IPS-15b (cell line): ENCODE data around the gene PTPRM.

ENCODE experiments used
- H3K27me3 ChIP-seq: one replicate; pipeline ENCODE4 v1.6.1; 2013; ENCODE audit warnings: low read length; ENCODE audit not compliant: control insufficient read depth, insufficient read depth
- H3K36me3 ChIP-seq: one replicate; pipeline ENCODE4 v1.6.1; 2013; ENCODE audit warnings: low read length; ENCODE audit not compliant: control insufficient read depth, insufficient read depth
- H3K4me1 ChIP-seq: one replicate; pipeline ENCODE4 v1.6.1; 2013; ENCODE audit warnings: mild to moderate bottlenecking, low read length; ENCODE audit not compliant: control insufficient read depth, insufficient read depth
- H3K4me3 ChIP-seq: one replicate; pipeline ENCODE4 v1.5.1; 2013; ENCODE audit warnings: low read depth, low read length
- H3K9ac ChIP-seq: one replicate; pipeline ENCODE4 v1.6.1; 2013; ENCODE audit warnings: low read depth, mild to moderate bottlenecking, low read length
- H3K9me3 ChIP-seq: one replicate; pipeline ENCODE4 v1.6.1; 2013; ENCODE audit warnings: mild to moderate bottlenecking, low read length; ENCODE audit not compliant: control insufficient read depth, insufficient read depth

The PTPRM gene

GRCh38 chr18:7901657-7902056 lies 334.5 kb downstream of the PTPRM start:
- Histone ChIP-seq H3K4me1 (no peaks in the 10 kb centered on the region), H3K36me3 (no peaks in the 10 kb centered on the region), H3K9me3 (no peaks in the 10 kb centered on the region), H3K27me3 (no peaks in the 10 kb centered on the region), H3K4me3 (no peak overlapping the region), H3K9ac (no peak overlapping the region)

- H3K9me3 ChIP-seq: no peaks in the 10 kb centered on the region
- no peaks in the 10 kb centered on the region for H3K4me1 ChIP-seq
- no peaks in the 10 kb centered on the region for H3K27me3 ChIP-seq
- H3K9ac ChIP-seq: no peak overlapping the region
- H3K4me3 ChIP-seq: no peak overlapping the region
- H3K36me3 ChIP-seq: no peaks in the 10 kb centered on the region
Observed at GRCh38 chr18:7902399-7902839, 335.3 kb downstream of the PTPRM start.

GRCh38 chr18:7904529-7904928 lies 337.4 kb downstream of the PTPRM start:
- Histone ChIP-seq H3K36me3 (no peaks in the 10 kb centered on the region), H3K9me3 (no peaks in the 10 kb centered on the region), H3K4me3 (no peak overlapping the region), H3K4me1 (no peaks in the 10 kb centered on the region), H3K27me3 (no peaks in the 10 kb centered on the region), H3K9ac (no peak overlapping the region)

GRCh38 chr18:7908681-7909299 lies 341.7 kb downstream of the PTPRM start:
- H3K27me3 ChIP-seq: no peaks in the 10 kb centered on the region
- no peaks in the 10 kb centered on the region for H3K9me3 ChIP-seq
- no peak overlapping the region for H3K4me3 ChIP-seq
- no peak overlapping the region for H3K9ac ChIP-seq
- H3K4me1 ChIP-seq: no peaks in the 10 kb centered on the region
- no peaks in the 10 kb centered on the region for H3K36me3 ChIP-seq

GRCh38 chr18:7914834-7915670 lies 347.9 kb downstream of the PTPRM start:
- H3K36me3 ChIP-seq: no peaks in the 10 kb centered on the region
- no peaks in the 10 kb centered on the region for H3K4me1 ChIP-seq
- H3K9me3 ChIP-seq: no peaks in the 10 kb centered on the region
- no peak overlapping the region for H3K9ac ChIP-seq
- no peak overlapping the region for H3K4me3 ChIP-seq
- H3K27me3 ChIP-seq: no peaks in the 10 kb centered on the region

GRCh38 chr18:7918701-7919100 lies 351.6 kb downstream of the PTPRM start:
- no peaks in the 10 kb centered on the region for H3K36me3 ChIP-seq
- no peaks in the 10 kb centered on the region for H3K9me3 ChIP-seq
- H3K4me3 ChIP-seq: no peak overlapping the region
- no peak overlapping the region for H3K9ac ChIP-seq
- H3K4me1 ChIP-seq: no peaks in the 10 kb centered on the region
- no peaks in the 10 kb centered on the region for H3K27me3 ChIP-seq

- no peaks in the 10 kb centered on the region for H3K27me3 ChIP-seq
- no peaks in the 10 kb centered on the region for H3K9me3 ChIP-seq
- no peak overlapping the region for H3K9ac ChIP-seq
- H3K36me3 ChIP-seq: no peaks in the 10 kb centered on the region
- H3K4me3 ChIP-seq: no peak overlapping the region
- H3K4me1 ChIP-seq: no peaks in the 10 kb centered on the region
Observed at GRCh38 chr18:7919565-7919964, 352.4 kb downstream of the PTPRM start.

GRCh38 chr18:7921938-7922587 lies 354.9 kb downstream of the PTPRM start:
- H3K36me3 ChIP-seq: no peaks in the 10 kb centered on the region
- H3K9me3 ChIP-seq: no peaks in the 10 kb centered on the region
- no peak overlapping the region for H3K4me3 ChIP-seq
- no peaks in the 10 kb centered on the region for H3K27me3 ChIP-seq
- H3K9ac ChIP-seq: no peak overlapping the region
- H3K4me1 ChIP-seq: no peaks in the 10 kb centered on the region

GRCh38 chr18:7923105-7923504 lies 356.0 kb downstream of the PTPRM start:
- Histone ChIP-seq H3K9ac (no peak overlapping the region), H3K4me3 (no peak overlapping the region), H3K4me1 (no peaks in the 10 kb centered on the region), H3K27me3 (no peaks in the 10 kb centered on the region), H3K36me3 (no peaks in the 10 kb centered on the region), H3K9me3 (no peaks in the 10 kb centered on the region)

- Histone ChIP-seq H3K27me3 (no peaks in the 10 kb centered on the region), H3K4me3 (no peak overlapping the region), H3K9me3 (no peaks in the 10 kb centered on the region), H3K9ac (no peak overlapping the region), H3K36me3 (no peaks in the 10 kb centered on the region), H3K4me1 (no peaks in the 10 kb centered on the region)
Observed at GRCh38 chr18:7924616-7925015, 357.5 kb downstream of the PTPRM start.

GRCh38 chr18:7926526-7926925 lies 359.4 kb downstream of the PTPRM start:
- H3K36me3 ChIP-seq: no peaks in the 10 kb centered on the region
- H3K9me3 ChIP-seq: no peaks in the 10 kb centered on the region
- no peaks in the 10 kb centered on the region for H3K4me1 ChIP-seq
- H3K9ac ChIP-seq: no peak overlapping the region
- no peak overlapping the region for H3K4me3 ChIP-seq
- no peaks in the 10 kb centered on the region for H3K27me3 ChIP-seq

GRCh38 chr18:7927119-7927518 lies 360.0 kb downstream of the PTPRM start:
- Histone ChIP-seq H3K9ac (no peak overlapping the region), H3K4me3 (no peak overlapping the region), H3K9me3 (no peaks in the 10 kb centered on the region), H3K4me1 (no peaks in the 10 kb centered on the region), H3K27me3 (no peaks in the 10 kb centered on the region), H3K36me3 (no peaks in the 10 kb centered on the region)
